CD4-positive, alpha-beta T cell treated with Interleukin-12 subunit alpha and Interleukin-12 subunit beta, for 1 hour (primary cell): Measurements from ENCODE around the gene ARHGAP23.

Experiments
- DNase-seq: peaks from one replicate; pipeline ENCODE4 v3.0.0-alpha.2; 2020

ARHGAP23 gene

GRCh38 chr17:38554430-38555350 lies 126.4 kb downstream of the ARHGAP23 start:
- DNase-seq, result no peak

DNA sequence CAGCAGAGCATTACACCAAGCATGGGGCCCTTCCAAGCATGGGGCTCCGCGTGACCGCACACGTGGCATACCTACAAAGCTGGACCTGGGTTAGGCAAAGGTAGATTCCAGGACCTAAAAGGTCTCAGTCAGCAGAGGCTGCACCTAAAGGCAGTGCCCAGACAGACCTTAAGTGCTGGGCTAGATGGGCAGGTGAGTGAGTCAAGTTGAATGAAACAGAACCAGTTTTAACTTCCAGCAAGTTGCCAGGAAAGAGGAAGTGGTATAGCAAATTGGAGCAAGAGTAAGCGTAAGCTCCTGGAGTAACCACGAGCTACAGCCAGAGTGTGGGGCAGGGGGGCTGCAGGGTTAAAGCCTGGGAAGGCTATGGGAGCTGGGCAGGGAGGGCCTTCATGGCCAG lies 128.0 kb downstream of the ARHGAP23 start:
- no peak for DNase-seq

- no peak for DNase-seq
These were observed 129.1 kb downstream of the ARHGAP23 start for GRCh38 chr17:38557396-38557795.

- DNase-seq, result peak; percentile 91
These were observed 129.8 kb downstream of the ARHGAP23 start for GRCh38 chr17:38557836-38558727.

- DNase-seq, result no peak
These were observed 130.4 kb downstream of the ARHGAP23 start for GRCh38 chr17:38558728-38559050.

DNA sequence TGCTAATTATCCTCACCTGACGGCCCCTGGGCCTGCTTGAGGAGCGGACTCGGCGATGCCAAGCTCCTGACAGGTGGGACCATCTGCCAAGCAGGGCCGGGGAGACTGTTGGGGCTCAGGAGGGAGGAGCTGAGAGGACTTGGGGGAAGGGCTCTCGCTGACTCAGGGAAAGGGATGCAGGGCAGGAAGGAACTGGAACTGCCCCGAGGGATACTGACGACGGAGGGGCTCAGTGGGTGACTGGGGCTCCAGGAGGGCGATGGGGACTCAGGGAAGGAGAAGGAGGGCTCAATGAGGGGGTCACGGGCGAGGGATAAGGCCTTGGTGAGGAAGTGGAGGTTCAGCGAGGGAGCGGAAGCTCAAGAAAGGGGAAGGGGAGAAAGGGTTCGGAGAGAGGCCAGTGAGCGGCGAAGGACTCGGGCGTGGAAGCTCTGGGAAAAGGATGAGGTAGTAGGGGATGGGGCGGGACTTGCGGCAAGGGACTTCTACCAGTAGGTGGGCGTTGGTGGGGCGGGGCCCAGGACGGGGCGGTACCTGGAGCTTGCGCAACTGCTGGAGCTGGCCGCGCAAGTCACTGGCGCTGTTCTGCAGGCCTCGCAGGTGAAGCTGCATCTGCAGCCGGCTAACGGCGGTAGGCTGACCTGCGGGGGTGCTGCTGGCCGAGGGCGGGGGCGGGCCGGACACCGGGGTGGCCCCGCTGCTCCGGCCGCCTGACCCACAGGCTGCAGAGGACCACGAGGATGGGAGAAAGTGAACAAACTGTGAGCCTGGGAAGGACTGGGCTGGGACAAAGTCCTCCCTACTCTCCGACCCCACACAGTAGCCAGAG lies 131.0 kb downstream of the ARHGAP23 start:
- DNase-seq, result peak; percentile 88

DNA sequence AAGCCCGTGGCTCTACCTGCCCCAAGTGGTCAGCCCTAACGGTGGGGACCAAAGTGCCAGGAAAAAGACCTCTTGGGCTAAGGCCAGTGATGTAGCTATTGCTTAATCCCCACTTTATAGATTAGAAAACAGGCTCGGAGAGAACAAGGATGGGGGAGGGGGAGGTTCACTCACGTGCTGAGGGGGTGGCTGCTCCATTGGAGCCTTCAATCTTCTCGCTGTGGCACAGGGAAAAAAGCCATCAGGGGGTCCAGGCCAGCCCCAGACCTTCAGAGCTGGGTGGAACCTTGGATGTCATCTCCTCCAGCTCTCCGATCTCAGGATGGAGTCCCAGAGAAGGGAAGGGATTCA lies 131.6 kb downstream of the ARHGAP23 start:
- DNase-seq, result no peak

- DNase-seq, result no peak
These were observed 132.4 kb downstream of the ARHGAP23 start for GRCh38 chr17:38560503-38561318.

GRCh38 chr17:38561416-38562214 lies 133.4 kb downstream of the ARHGAP23 start:
- DNase-seq, result no peak
